IPS-NIHi11 (cell line): Measurements from ENCODE around the gene NUPR2.
"Not testable (repeated sequence)": the region's sequence is repeated elsewhere in the genome, so short reads cannot be mapped to it uniquely, and the experiment has no call there.

Experiments
- DNase-seq: peaks from one replicate; pipeline ENCODE4 v3.0.0; 2012; ENCODE audit warnings: mixed read lengths, low spot score

The NUPR2 gene, protein sequence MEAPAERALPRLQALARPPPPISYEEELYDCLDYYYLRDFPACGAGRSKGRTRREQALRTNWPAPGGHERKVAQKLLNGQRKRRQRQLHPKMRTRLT

DNA sequence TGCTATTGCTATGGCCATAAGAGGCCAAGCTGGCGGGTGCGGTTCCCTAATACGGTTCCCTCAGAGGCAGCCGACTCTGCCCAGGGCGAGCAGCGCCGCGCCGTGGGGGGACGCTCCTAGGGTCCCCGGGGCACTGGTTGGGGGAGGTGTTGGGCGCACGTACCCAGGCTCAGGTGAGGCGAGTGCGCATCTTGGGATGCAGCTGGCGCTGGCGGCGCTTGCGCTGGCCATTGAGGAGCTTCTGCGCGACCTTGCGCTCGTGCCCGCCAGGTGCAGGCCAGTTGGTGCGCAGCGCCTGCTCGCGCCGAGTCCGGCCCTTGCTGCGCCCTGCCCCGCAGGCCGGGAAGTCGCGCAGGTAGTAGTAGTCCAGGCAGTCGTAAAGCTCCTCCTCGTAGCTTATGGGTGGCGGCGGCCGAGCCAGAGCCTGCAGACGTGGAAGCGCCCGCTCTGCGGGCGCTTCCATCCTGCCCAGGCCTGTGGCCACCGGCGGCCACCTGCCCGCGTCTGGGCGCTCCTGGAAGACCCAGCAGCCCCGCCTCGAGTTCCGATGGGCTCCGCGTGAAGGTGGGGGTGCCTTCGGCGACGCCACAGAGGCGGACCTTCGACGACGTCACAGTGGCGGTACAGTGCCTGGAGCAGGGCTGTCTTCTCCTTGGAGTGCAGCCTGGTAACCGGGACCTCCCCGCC is at the start of gene NUPR2:
TSS of gene NUPR2 (minus strand) at position 566 of the 687 bp plus-strand sequence. CDS start at position 463, 103 bp downstream.
- no peak for DNase-seq

DNA sequence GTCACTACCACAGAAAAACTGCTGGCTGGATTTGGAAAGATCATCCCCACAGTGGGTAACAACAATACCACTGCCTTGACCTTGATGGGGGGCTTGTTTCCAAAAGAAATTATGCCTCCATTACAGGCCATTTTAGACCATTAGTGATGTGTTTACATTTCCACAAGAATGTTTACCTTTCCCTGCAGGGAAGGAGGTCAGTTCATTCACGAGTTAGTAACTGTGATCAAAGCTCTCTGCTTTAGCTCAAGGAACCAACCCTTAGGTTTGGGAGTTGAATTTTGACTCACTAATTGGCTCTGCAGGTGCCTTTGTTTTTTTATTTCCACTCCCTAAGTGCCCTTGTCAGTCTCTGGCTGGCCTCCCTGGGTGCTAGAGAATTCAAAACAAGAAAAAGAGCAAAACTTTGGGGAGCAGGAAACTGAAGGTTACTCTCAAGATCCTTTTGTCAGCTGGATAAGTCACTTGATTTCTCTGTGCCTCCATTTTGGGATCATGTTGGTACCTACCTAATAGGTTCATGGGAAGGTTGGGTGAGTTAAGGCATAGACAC is 41.1 kb upstream of the NUPR2 start:
- DNase-seq, result no peak

DNA sequence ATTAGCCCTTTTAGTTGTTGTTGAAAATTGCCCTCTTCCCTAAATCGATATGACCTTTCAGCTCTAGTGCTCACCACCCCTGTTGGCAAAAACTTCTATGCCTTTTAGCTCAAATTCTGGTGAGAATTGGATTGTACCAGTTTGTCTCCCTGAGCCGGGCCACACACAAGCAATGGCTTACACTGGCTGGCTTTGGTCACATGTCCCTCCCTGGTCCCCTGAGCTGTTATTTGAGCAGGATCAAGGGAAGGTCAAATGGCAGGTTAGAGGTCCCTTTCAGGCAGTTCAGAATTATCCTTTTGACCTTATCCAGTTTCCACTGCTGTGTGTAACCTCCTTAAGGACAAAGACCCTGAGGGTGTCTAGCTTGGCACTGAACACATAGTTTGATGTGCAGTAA is 14.8 kb upstream of the NUPR2 start:
- not testable (repeated sequence) for DNase-seq

DNA sequence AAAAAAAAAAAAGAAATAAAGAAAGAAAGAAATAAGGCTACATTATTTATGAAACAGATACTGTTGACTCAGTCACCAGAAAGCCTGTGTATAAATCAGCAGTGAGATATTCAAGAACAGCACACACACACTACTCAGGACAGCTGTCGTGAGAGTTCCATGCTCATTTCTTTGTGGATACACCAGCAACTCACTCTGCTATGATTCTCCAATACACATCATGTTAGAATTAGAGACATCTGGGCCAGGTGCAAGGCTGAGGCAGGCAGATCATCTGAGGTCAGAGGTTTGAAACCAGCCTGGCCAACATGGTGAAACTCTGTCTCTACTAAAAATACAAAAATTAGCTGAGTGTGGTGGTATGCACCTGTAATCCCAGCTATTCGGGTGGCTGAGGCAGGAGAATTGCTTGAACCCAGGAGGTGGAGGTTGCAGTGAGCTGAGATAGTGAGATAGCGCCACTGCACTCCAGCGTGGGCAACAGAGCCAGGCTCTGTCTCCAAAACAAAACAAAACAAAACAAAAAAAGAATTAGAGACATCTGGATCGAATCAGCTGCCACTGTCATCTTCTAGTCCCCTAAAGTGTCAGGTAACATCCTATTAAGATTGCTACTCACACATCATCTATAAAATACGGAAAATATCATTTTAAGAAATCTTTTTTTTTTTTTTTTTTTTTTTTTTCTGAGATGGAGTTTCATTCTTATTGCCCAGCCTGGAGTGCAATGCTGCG is 11.2 kb upstream of the NUPR2 start:
- no peak for DNase-seq

DNA sequence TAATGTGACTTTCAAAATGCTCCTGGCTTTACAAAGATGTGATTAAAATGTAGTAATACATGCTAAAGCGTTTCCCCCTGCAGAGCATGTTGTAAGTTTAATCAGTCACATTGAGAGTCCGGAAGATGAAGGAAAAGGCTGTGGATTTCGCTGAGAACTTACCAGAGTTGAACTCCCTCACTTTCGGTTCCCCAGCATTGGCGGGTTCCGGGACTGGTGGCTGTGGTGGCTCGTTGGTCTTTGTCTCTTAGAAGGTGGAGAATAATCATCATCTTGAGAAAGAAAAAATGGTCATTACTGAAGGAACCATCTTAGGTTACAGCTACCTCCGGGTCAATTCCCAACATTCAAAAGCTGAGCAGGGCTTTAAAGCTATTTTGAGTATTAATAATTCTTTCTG is 9.6 kb upstream of the NUPR2 start:
- no peak for DNase-seq

DNA sequence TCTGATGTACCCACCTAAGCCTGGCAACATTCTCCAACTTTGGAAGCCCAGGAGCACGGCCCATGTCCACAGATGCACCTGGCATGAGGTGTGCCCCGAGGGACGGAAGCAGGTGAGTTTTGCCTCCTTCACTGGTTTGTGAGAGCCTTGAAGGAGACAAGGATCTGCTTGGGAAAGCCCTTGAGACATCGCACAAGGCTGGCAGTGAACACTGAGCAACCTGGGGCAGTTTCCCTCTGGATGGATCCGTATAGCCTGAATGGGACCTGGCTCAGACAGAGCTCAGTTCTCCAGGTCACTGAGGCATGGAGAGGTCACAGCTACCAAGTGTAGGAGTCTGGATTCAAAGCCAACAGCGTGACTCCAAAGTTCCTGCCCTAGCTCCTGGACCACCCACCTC is 8.8 kb upstream of the NUPR2 start:
- DNase-seq, result no peak

DNA sequence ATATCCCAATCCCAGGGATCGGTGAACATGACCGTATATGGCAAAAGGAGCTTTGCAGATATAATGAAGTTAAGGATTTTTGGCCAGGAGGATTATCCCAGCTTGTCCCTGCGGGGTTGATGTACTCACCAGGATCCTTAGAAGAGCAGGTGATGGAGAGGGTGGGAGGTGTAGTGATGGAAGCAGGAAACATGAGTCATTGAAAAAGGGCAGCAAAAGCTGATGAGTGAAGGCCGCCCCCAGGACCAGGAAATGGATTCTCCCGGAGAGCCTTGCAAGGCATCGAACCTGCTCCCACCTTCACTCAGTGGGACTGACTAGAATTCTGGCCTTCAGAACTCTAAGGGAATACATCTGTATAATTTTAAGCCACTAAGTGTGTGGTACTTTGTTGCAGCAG is 5.2 kb upstream of the NUPR2 start:
- DNase-seq, result no peak

DNA sequence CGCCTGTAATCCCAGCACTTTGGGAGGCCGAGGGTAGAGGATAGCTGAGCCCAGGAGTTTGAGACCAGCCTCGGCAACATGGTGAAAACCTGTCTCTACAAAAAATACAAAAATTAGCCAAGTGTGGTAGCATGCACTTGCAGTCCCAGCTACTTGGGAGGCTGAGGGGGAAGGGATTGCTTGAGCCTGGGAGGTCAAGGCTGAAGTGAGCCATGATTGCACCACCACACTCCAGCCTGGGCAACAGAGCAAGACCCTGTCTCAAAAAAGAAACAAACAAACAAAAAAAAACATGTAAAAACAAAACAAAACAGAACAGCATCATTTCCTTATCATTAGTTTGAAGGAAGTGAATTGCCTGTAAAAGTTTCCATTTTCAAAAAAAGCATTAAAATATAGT is 4.0 kb downstream of the NUPR2 start:
- not testable (repeated sequence) for DNase-seq

DNA sequence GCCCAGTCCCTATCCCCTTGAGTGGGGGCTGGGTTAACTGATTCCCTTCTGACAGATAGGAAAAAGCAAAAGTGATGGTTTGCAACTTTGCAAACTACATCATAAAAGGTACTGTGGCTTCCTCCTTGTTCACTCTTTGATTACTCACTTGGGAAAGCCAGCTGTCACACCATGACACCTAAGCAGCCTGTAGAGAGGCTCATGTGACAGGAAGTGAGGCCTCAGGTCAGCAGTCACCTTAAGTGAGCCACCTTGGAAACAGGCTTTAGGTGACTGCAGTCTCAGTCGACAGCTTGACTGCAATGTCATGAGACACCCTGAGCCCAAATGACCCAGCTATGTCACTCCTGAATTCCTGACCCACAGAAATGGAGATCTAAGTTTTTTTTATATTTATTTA is 5.6 kb downstream of the NUPR2 start:
- no peak for DNase-seq

DNA sequence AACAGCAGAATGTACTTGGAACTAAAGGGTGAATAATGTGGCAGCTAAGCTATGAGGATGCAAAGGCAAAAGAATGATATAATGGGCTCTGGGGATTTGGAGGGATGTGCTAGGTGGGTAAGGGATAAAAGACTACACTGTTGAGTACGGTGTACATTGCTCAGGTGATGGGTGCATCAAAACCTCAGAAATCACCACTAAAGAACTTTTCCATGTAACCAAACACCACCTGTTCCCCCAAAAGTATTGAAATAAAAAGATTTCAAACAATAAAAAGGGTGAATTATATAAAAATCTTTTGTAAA is 8.3 kb downstream of the NUPR2 start:
- DNase-seq, result no peak

DNA sequence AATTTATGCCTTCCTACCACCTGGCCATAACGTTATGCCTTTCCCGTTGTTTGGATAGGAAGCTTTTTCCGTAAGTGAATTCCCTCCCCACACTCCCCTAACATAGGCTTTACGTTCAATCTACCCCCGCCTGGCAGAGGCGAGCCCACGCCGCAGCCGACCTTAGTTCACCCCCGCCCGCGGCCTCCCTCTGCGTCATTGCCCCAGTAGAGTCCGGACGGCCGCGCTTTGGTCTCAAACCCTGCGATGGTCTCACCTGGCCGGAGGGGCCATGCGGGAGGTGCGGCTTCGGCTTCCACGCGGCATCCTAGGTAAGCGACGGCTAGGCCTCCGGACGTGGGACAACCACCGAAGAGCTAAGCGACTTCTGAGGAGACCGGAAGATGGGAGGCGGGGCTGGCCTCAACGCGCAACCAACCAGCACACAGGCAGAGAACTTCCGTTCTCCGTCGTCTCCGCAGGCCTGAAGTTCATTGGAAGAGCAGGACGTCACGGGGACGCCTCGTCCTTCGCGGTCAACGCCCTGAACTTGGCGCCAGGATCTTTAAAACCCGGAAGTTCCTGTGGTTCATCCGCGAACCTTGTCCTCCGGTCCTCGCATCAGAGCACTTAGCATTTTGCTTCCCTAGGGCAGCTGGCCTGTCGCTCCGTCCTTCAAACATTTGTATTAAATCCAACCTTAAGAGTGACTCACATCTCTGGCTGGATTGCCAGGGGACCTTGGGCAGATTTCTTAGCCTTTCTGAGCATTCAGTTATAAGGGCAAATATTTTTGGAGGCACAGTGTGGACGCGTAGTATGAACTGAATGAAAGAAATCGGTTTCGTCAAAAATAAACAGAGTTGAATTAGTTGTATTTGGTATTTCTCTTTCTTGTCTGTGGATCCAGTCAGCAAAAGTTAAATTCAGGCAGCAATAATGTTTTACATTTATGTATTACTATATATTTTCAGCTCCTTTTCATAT is 9.8 kb downstream of the NUPR2 start, which contains the start of gene CHCHD2:
TSS of gene CHCHD2 (minus strand) at position 369 of the 966 bp plus-strand sequence. CDS start at position 306, 63 bp downstream.
- peak; percentile 92 for DNase-seq

DNA sequence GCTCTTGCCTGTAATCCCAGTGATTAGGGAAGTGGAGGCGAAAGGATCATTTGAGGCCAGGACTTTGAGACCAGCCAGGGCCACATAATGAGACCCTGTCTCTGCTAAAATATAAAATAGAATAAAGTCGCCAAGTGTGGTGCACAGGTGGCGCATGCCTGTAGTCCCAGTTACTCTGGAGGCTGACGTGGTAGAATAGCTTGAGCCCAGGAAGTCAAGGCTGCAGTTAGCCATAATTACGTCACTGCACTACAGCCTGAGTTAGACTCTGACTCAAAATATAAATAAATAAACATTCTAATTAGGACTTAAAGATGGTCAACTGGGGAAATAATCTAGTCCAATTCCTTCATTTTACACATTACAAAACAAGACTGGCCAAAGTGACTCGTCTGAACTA is 10.7 kb downstream of the NUPR2 start:
- DNase-seq, result no peak

DNA sequence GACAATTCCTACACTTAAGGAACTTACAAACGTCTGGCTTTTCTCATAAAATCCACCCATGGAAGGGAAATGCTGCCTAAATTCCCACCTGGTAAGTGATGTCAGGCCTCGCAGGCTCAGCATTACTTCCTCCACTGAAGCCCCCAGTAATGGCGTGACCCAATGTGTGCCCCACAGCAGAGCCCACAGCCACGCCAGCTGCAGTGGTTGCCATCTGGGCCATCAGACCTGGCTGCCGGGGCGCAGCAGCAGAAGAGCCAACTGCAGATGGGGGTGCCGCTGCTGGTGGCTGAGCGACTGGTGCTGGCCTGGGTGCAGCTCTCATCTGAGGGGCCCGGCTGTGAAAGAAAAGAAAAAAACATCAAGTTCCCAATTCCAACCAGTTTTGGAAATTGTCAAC is 12.1 kb downstream of the NUPR2 start:
- not testable (repeated sequence) for DNase-seq

DNA sequence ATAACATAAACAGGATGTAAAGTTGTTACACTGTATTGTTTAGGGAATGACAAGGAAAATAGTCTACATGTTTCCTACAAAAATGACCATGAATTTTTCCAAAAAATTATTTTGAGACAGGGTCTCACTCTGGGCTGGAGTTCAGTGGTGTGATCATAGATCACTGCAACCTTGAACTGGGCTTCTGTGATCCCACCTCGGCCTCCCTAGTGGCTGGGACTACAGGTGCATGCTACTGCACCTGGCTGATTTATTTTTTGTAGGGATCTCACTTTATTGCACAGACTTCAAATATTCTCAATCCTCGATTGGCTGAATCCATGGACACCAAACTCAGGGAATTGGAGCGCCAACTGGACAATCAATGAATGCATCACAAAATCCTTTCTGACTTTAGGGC is 16.6 kb downstream of the NUPR2 start:
- no peak for DNase-seq

DNA sequence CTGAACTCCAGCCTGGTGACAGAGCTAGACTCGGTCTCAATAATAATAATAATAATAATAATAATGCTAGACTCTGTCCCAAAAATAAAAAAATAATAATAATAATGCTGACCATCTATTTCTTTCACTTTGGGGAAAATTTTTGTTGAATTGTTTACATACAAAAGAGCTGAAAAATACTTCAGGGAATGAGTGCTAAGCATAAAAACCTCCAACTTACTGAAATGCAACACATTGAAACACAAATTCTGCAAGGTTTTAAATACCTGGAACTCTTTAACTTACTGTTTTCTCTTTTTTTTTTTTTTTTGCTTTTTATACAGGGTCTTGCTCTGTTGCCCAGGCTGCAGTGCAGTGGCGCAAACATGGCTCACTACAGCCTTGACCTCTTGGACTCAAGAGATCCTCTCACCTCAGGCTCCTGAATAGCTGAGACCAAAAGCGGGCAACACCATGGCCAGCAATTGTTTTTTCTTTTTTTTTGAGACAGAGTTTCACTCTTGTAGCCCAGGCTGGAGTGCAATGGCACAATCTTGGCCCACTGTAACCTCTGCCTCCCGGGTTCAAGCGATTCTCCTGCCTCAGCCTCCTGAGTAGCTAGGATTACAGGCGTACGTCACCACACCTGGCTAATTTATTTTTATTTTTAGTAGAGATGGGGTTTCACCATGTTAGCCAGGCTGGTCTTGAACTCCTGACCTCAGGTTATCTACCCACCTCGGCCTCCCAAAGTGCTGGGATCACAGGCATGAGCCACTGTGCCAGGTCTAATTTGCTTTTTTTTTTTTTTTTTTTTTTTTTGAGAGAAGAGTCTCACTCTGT is 17.8 kb downstream of the NUPR2 start:
- not testable (repeated sequence) for DNase-seq

DNA sequence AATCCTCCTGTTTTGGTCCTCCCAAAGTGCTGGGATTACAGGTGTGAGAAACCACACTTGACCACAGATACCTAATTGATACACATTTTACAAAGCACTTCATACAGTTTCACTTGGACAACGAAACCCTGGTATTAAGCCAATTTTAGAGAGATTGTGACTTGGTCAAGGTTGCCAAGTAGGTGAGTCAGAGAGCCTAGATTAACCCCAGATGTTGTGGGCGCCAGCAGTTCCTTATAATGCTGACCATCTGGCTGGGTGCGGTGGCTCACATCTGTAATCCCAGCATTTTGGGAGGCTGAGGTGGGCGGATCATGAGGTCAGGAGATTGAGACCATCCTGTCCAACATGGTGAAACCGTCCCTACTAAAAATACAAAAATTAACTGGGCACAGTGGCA is 18.5 kb downstream of the NUPR2 start:
- DNase-seq, result no peak

DNA sequence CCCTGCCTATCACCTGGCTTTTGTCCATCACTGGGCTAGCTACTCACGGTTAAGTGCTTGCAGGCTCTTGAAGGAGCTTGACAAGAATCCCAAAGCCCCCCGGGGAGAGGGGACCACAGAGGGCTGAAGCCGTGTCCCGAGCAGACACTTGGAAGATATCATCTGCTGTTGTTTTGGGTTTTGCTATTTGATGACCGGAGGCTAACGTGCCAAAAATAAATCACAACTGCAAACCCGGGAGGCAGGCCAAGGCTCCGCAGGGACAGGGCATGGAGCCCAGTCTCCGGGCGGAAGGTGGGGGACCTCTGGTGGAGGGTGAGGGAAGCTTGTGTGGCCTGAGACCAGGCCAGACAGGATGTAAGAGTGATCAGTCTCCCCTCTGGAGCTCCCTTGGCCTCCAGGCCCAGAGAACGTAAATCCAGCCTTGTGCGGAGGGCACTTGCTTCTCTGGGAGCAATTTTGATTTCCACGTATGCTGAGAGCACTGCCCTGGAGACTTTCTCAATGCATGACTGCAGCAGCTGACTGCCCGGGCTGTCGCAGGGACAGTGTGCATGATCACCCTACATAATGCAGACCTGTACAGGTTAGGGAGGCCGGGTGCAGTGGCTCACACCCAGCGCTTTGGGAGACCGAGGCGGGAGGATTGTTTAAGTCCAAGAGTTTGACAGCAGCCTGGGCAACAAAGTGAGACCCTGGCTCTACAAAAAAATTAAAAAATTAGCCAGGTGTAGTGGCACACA is 23.3 kb downstream of the NUPR2 start, which contains the start of gene PHKG1:
TSS of gene PHKG1 (minus strand) at position 164 of the 743 bp plus-strand sequence. CDS start 4,011 bp downstream, outside the sequence.
- DNase-seq, result peak; percentile 79

DNA sequence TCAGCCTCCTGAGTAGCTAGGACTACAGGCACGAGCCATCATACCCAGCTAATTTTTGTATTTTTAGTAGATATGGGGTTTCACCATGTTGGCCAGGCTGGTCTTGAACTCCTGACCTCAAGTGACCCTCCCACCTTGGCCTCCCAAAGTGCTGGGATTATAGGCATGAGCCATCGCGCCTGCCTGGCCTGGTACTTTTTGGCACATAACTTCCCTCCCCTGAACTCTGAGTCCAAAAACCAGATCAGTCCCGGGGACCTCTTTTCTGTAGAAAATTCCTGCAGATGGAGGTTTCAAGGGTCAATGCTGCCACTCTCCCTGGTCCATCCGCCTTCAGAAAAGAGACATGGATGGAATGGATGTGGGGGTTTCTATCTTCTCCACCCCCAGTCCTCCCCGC is 23.8 kb downstream of the NUPR2 start:
- not testable (repeated sequence) for DNase-seq

DNA sequence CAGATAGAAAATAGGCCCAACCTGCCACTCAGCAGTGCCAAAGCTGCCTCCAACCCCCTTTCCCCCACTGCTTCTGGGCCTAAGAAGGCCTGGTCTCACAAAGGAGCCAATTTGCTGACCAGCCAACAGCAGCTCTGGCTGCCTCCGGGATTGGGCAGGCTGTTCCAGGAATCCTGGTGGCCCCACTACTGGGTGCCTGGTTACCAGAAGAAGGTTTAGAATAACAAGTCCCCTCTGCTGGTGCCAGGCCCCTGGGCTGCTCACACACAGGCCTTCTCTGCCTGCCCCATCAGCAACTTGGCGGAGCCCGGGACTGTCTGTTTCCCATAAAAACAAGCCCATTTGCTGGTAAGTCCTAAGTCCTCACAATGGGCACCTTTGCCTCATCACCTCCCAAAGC is 24.6 kb downstream of the NUPR2 start:
- DNase-seq, result no peak

DNA sequence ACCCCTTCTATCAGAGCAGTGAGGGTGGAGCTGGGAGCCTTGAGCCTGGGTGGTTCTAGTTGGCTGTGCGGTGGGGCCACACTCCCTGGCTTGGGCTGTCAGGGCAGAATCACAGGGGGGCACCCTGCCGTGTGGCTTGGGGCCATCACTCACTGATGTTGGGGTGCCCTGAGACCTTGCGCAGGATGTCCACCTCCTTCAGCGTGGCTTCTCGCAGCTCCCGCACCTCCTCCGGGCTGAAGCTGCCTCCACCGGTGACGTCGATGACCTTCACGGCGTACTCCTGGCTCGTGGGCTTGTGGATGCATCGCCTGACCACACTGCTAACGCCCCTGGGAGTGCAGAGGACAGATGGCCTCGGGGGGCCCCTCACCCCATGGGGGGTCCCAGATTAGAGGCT is 28.8 kb downstream of the NUPR2 start:
- DNase-seq, result no peak
